ENCODE data around the gene C3orf52.

C3orf52 gene

GRCh38 chr3:112136959-112137693 is 50.9 kb downstream of the C3orf52 start:
- DNase-seq (ENCODE audit: low read depth) = peak; percentile 19

DNA sequence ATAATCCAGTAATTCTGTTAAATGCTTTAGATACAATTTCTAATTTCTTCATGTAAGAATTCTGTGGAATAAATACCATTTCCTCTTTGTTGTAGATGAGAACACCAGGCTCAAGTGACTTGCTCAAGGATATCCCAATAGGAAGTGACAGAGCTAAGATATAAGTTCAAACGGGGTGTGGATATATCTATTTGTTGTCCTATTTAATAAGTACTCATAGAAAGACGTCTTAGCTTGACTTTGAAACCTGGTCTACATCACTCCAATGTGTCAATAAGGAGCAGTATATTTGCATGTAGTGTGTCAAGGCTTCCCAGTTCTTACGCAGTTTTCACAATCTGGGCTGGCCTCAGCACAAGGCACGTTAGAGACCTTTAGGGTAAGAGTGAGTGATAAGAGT is 51.6 kb downstream of the C3orf52 start:
- no peak for DNase-seq (ENCODE audit: low read depth)

GRCh38 chr3:112138219-112138969 is 52.2 kb downstream of the C3orf52 start:
- DNase-seq (ENCODE audit: low read depth) = no peak

DNA sequence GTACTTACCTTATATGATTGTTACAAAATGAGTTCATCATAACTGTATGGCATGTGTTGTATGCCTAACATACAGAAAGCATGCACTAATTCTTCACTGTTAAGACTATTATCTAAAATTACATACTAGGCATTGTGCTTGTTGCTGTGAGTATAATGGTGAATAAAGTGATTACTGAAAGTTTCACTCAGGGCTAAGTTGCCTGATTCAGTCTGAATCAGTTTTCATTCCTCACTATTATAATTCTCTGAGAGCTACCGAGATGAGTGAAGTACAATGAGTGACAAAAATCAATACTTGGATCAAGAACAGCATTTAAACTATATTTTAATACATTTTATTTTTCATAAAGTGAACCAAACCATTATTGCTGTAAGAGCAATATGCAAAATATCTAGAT is 54.4 kb downstream of the C3orf52 start:
- no peak for DNase-seq (ENCODE audit: low read depth)

- DNase-seq (ENCODE audit: low read depth) = no peak
Measured at GRCh38 chr3:112141293-112141692, 55.1 kb downstream of the C3orf52 start.

DNA sequence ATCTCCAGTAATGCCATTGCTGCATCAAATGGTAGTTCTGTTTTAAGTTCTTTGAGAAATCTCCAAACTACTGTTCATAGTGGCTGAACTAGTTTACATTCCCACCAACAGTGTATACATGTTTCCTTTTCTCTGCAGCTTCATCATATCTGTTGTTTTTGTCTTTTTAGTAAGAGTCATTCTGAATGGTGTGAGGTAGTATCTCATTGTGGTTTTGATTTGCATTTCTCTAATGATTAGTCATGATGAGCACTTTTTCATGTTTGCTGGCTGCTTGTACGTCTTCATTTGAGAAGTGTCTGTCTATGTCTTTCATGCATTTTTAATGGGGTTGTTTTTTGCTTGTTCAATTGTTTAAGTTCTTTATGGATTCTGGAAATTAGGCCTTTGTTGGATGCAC is 57.1 kb downstream of the C3orf52 start:
- no peak for DNase-seq (ENCODE audit: low read depth)

DNA sequence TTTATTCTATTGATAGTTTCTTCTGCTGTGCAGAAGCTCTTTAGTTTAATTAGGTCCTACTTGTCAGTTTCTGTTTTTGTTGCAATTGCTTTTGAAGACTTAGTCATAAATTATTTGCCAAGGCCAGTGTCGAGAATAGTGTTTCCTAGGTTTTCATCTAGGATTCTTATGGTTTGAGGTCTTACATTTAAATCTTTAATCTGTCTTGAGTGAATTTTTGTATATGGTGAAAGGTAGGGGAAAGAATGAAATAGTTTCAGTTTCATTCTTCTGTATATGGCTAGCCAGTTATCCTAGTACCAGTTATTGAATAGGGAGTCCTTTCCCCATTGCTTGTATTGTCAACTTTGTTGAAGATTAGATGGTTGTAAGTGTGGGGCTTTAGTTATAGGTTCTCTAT is 57.5 kb downstream of the C3orf52 start:
- DNase-seq (ENCODE audit: low read depth) = no peak

- no peak for DNase-seq (ENCODE audit: low read depth)
Measured at GRCh38 chr3:112149136-112149535, 62.9 kb downstream of the C3orf52 start.

DNA sequence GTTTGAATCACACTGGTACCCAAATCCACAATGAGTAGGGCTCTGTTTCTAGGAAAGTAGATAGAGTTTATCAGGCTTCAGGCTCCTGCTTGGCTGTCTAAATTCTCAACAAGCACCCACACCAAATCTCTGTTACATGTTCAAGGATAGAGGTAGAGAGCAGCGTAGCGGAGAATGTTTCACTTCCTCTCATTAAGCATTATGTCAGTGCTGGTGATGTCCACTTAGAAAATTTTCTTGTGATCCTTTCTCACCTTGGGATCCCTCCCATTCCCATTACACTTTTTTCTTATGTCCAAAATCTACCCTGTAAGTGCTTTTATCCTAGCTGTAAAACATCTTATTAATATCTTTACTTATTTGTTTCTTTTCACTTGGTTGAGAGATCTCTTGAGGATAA is 81.6 kb downstream of the C3orf52 start:
- no peak for DNase-seq (ENCODE audit: low read depth)

Data from stimulated activated CD4-positive, alpha-beta T cell treated with anti-CD3 and anti-CD28 coated beads, Interleukin-2, amount 100 ng/mL, for 4 hours (primary cell).